Thoracic aorta (tissue), 2 donors: ENCODE measurements around the gene ATXN7L1. TPM values are rescaled to one million over a fixed set of nuclear protein-coding genes. Genes with fewer than 3 reads are reported as not detected.

ENCODE experiments used
- ATAC-seq: fragments of 150-250 bp; one replicate; pipeline ENCODE4 v1.8.0; 2017; ENCODE audit warnings: low read depth; ENCODE audit not compliant: insufficient number of reproducible peaks, low FRiP score
- DNase-seq: peaks from one replicate; pipeline ENCODE4 v3.0.0-alpha.2; 2020; ENCODE audit warnings: low spot score
- H3K27ac ChIP-seq, 2 donors: fragments of 200-600 bp; sonication (generic); 1 replicate in 1 of 2; 2 replicates in 1 of 2; pipeline ENCODE4 v1.5.1; 2016; ENCODE audit warnings: mild to moderate bottlenecking in 2 of 2, moderate library complexity in 2 of 2
- H3K27me3 ChIP-seq: fragments of 200-600 bp; sonication (generic); replicated peaks from 2 replicates; pipeline ENCODE4 v1.6.0; 2016; ENCODE audit warnings: mild to moderate bottlenecking; ENCODE audit not compliant: insufficient read depth
- H3K36me3 ChIP-seq: fragments of 200-600 bp; sonication (generic); one replicate; pipeline ENCODE4 v1.5.1; 2016
- H3K4me1 ChIP-seq, 2 donors: fragments of 200-600 bp; sonication (generic); 1 replicate in 1 of 2; 2 replicates in 1 of 2; pipeline versions ENCODE4 v1.5.1 to v1.6.0; 2016; ENCODE audit warnings: low read depth in 2 of 2, mild to moderate bottlenecking in 1 of 2; ENCODE audit not compliant: control insufficient read depth in 1 of 2
- H3K4me3 ChIP-seq: fragments of 200-600 bp; sonication (generic); 2 replicates; pipeline ENCODE4 v1.5.1; 2016; ENCODE audit warnings: mild to moderate bottlenecking
- H3K9me3 ChIP-seq: fragments of 200-600 bp; sonication (generic); 2 replicates; pipeline ENCODE4 v1.5.1; 2016
- CTCF ChIP-seq: fragments of 200-600 bp; sonication (generic); IDR thresholded peaks from one replicate; pipeline ENCODE4 v1.5.1; 2019; ENCODE audit warnings: antibody characterized with exemption
- total RNA-seq, 2 donors: library from RNA; depleted of rRNA; stranded (reverse); fragments of >200 nt; gene quantifications; one replicate each; pipeline versions ENCODE4 v1.1.0 to v1.2.3, GENCODE V29; 2016

ATXN7L1 gene
- total RNA-seq, 2 donors from 2014 or later = 11.6 to 13.4 TPM

GRCh38 chr7:105577251-105577650 is 299.1 kb downstream of the ATXN7L1 start:
- Histone ChIP-seq H3K27ac (no peak overlapping the region), H3K9me3 (no peaks in the 10 kb centered on the region), H3K36me3 (no peaks in the 10 kb centered on the region), H3K4me3 (no peak overlapping the region), H3K4me1 (peaks cover 0 to 8% of the 10 kb centered on the region in 2 donors), H3K27me3 (no peaks in the 10 kb centered on the region)
- ATAC-seq = no peak
- no peak for TF ChIP-seq CTCF
- DNase-seq = no peak

GRCh38 chr7:105571891-105572290 is 304.5 kb downstream of the ATXN7L1 start:
- Histone ChIP-seq H3K4me1 (no peaks in the 10 kb centered on the region), H3K27ac (no peak overlapping the region), H3K4me3 (no peak overlapping the region), H3K9me3 (no peaks in the 10 kb centered on the region), H3K36me3 (peaks cover 10% of the 10 kb centered on the region), H3K27me3 (no peaks in the 10 kb centered on the region)
- no peak for DNase-seq
- no peak for ATAC-seq
- TF ChIP-seq CTCF = no peak

GRCh38 chr7:105567821-105568220 is 308.6 kb downstream of the ATXN7L1 start:
- DNase-seq (no peak), ATAC-seq (no peak)
- Histone ChIP-seq H3K36me3 (peaks cover 27% of the 10 kb centered on the region), H3K27ac (no peak overlapping the region), H3K27me3 (no peaks in the 10 kb centered on the region), H3K4me1 (no peaks in the 10 kb centered on the region), H3K4me3 (no peak overlapping the region), H3K9me3 (no peaks in the 10 kb centered on the region)
- TF ChIP-seq CTCF = no peak

GRCh38 chr7:105567024-105567423 is 309.4 kb downstream of the ATXN7L1 start:
- ATAC-seq = no peak
- DNase-seq = no peak
- Histone ChIP-seq H3K4me3 (no peak overlapping the region), H3K4me1 (no peaks in the 10 kb centered on the region), H3K9me3 (no peaks in the 10 kb centered on the region), H3K36me3 (peaks cover 27% of the 10 kb centered on the region), H3K27me3 (no peaks in the 10 kb centered on the region), H3K27ac (no peak overlapping the region)
- no peak for TF ChIP-seq CTCF

GRCh38 chr7:105565190-105565589 is 311.2 kb downstream of the ATXN7L1 start:
- no peak for ATAC-seq
- Histone ChIP-seq H3K27ac (no peak overlapping the region), H3K36me3 (peaks cover 31% of the 10 kb centered on the region), H3K27me3 (no peaks in the 10 kb centered on the region), H3K9me3 (no peaks in the 10 kb centered on the region), H3K4me3 (no peak overlapping the region), H3K4me1 (no peaks in the 10 kb centered on the region)
- no peak for DNase-seq
- no peak for TF ChIP-seq CTCF
